ENCODE data around the gene NTN4.
"Not testable (repeated sequence)": the region's sequence is repeated elsewhere in the genome, so short reads cannot be mapped to it uniquely, and the experiment has no call there.

Gene NTN4

DNA sequence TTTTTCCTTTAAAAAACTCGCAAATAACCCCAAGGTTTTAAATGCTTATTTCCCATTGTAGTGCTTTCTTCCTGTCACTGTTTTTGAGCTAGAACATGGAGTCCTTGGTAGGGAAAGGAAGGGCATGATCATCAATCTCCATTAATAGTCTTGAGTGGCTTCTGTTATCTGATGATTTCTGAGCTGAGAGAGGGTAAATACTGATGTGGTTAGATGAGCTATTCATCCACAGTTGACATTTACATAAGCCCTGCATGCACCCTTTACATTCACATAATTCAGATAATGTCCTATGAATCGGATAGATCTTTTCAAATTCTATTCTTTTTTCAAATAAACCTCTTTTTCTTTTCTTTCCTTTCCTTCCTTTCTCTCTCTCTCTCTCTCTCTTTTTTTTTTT, 81.4 kb downstream of the NTN4 start:
- no peak for DNase-seq (ENCODE audit: low read depth)

DNA sequence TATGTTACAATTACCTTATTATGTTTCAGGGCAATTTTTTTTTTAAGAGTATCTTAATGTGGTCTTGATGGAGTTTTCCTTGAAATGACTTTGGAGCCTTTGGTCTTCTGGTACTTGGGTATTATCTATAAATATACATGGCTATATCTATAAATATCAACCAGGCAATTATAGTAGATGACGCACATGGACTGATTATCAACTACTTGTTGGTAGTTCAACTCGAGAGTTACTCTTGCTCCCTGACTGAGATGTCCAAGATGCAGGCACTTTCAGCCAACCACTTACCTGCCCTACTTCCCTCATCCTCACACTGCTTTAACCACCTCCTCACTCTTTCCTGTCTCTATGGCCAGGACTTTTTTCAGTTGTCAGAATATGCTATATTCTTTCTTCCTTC, 85.4 kb downstream of the NTN4 start:
- DNase-seq (ENCODE audit: low read depth), result no peak

DNA sequence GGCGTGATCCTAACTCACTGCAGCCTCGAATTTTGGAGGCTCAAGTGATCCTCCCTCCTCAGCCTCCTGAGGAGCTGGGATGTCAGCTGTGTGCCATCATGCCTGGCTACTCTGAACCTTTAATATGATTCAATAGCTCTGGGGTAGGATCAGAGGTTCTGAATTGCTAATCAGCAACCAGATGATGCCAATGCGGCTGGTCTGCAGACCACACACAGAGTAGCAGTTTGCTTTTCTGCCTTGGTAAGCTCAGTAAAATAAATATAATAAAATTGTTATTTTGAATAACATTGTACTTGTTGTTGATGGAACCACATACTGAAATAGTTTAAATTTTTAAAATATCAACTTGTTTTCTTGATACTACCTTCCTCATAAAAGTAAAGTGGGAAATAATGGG, 86.6 kb downstream of the NTN4 start:
- no peak for DNase-seq (ENCODE audit: low read depth)

- no peak for DNase-seq (ENCODE audit: low read depth)
Measured at GRCh38 chr12:95701722-95702418, 88.7 kb downstream of the NTN4 start.

- DNase-seq (ENCODE audit: low read depth), result no peak
Measured at GRCh38 chr12:95701275-95701674, 89.3 kb downstream of the NTN4 start.

DNA sequence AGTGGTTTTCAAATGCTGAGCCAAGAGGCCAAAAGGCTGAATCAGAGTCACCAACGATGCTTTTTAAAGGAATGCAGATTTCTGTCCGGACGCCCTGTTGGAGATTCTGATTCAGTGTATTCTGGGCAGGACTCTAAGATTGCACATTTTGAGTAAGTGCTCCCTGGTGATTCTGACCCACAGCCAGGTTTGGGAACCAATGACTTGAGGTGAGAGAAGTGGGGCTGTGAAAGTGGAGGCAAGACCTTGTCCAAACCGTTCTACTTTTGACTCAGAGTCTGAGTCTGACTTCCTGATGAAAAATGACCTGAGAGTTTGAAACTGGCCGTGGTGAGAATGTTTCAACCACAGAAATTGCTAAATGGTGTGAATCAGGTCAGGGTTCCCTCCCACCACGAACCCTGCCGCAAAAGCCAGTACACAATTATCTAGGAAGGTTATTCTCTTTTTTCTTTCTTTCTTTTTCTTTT, 90.2 kb downstream of the NTN4 start:
- peak; percentile 42 for DNase-seq (ENCODE audit: low read depth)

GRCh38 chr12:95699579-95699978, 91.0 kb downstream of the NTN4 start:
- DNase-seq (ENCODE audit: low read depth), result no peak

GRCh38 chr12:95694136-95694535, 96.4 kb downstream of the NTN4 start:
- DNase-seq (ENCODE audit: low read depth), result no peak

DNA sequence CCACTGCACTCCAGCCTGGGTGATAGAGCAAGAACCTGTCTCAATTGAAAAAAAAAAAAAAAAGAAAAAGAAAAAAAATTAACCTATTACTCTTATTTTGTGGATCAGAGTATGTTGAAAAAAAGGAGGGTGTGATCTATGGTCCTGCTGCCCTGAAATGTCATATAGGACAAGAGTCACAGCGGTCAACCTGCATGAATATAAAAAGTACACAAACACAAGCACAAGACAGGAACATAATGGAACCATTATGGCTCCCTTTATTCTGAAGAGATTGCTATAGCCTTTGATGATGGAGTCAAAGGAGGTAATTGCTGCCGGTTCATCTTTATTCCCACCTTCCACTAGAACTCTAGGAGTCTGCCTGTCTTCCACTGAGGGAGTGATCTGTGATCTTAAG, 96.9 kb downstream of the NTN4 start:
- DNase-seq (ENCODE audit: low read depth), result no peak

- DNase-seq (ENCODE audit: low read depth), result no peak
Measured at GRCh38 chr12:95690861-95691635, 99.5 kb downstream of the NTN4 start.

- no peak for DNase-seq (ENCODE audit: low read depth)
Measured at GRCh38 chr12:95687937-95688336, 102.6 kb downstream of the NTN4 start.

DNA sequence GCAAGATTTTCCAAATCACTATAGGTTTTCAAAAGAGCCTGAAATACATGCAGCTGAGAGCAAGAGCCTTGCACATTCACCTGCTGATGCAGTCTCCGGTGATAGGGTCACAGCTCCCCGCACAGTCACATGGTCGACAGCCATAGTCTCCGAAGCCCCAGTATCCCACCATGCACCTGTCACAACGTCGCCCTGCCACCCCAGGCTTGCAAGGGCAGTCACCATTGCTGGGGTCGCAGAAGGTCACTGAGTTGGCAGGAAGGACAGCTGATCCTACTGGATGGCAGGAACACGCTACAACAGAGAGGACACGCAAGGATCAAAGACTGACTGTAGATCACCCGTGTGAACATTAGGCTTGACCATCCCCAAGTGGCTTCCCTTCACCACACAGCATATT, 107.1 kb downstream of the NTN4 start:
- no peak for DNase-seq (ENCODE audit: low read depth)

DNA sequence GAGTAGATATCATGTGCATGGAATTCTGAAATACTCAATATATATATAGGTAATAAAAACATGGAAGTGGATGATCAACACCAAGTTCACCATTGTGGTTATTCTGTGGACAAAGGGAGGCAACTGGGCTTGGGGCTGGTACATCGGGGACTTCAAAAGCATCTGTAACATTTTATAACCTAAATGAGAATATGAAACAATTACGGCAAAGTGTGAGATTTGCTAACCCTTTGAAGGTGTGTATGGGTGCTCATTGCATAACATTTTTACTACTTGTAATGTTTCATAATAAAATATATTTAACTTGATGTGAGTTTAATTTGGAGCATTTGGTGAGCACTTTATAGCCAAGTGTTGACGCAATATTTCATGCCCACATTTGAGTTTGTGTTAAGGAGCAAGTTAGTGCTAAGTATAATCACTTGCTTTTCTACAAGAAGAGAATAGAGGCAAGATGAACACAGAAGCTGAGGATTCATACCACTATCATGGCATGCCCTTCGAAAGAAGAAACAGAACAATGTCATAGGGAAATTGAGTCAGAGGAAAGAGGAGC, 109.3 kb downstream of the NTN4 start:
- DNase-seq (ENCODE audit: low read depth), result no peak

GRCh38 chr12:95678684-95679083, 111.9 kb downstream of the NTN4 start:
- no peak for DNase-seq (ENCODE audit: low read depth)

- not testable (repeated sequence) for DNase-seq (ENCODE audit: low read depth)
Measured at GRCh38 chr12:95677782-95678181, 112.8 kb downstream of the NTN4 start.

DNA sequence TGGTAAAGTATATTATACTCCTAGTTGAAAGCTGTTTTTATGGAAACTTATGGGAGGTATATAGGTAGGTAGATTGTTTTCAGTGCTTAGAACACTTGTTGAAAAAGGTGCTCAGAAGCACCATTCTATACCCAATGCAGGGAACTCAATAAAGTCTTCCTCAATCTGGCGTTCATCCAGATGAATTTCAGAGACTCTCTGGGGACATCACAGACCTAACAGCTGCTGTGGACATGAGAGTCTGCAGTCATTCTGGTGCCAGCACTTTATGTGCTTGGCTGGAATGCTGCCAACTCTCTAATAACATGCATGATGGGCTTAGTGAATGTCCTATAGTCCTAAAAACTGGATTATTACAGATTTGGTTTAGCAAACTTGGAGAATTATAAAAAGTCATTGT, 115.9 kb downstream of the NTN4 start:
- DNase-seq (ENCODE audit: low read depth), result peak; percentile 8

DNA sequence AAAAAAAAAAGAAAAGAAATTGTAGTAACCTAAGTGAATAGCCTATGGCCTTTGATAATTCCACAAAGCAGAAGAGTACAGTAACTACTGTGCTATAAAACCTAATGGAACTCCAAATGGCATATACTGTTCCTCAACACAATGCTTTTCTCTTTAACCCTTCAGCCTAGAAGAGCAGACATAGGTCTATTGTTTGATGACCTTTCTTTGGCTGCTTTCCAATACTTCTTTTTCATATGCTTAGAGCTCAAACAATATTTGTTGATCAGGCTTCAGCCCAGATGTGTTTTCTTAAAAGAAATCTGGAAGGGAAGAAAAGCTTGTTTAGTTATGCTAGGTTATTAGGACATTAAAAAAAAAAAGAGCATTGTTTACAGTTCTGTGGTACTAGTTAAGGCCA, 116.4 kb downstream of the NTN4 start:
- DNase-seq (ENCODE audit: low read depth), result no peak

GRCh38 chr12:95673576-95673975, 117.0 kb downstream of the NTN4 start:
- no peak for DNase-seq (ENCODE audit: low read depth)

DNA sequence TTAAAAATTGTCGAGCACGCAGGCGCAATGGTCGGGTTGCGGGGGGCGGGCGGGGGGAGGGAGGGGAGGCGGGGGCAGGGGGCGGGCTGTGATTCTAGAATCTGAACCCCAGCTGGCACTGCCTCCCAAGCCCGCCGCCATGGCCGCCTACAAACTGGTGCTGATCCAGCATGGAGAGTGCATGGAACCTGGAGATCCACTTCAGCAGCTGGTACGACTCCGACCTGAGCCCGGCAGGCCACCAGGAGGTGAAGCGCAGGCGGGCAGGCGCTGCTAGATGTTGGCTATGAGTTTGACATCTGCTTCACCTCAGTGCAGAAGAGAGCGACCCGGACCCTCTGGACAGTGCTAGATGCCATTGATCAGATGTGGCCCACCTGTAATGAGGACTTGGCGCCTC, 118.4 kb downstream of the NTN4 start:
- no peak for DNase-seq (ENCODE audit: low read depth)

DNA sequence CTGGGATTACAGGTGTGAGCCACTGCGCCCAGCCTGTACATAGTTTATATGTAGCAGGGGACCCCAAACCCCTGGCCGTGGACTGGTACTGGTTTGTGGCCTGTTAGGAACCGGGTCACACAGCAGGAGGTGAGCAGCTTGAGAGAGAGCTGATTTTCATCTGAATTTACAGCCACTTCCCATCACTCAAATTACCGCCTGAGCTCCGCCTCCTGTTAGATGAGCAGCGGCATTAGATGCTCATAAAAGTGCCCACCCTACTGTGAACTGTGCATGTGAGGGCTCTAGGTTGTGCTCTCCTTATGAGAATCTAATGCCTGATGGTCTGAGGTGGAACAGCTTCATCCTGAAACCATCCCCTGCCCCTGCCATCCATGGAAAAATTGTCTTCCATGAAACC, 119.3 kb downstream of the NTN4 start:
- DNase-seq (ENCODE audit: low read depth), result no peak

- DNase-seq (ENCODE audit: low read depth), result no peak
Measured at GRCh38 chr12:95663525-95663924, 127.0 kb downstream of the NTN4 start.

DNA sequence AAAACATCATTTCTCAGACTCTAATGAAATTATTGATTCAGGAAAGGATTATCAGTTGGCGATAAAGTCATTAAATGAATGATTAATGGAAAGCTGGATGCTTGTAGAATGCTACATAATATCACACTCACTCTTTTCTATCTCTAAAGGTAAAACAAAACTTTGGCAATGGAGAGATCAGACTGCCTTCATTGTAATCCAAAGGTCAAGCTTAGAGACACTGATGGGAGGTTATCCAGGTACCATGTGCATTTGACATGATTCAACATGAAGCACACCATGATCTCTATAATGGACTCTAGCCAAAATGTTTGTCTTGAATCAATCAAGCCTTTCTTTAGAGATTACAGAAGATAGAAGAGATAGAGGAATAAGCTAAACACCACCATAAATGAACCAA, 129.2 kb downstream of the NTN4 start:
- DNase-seq (ENCODE audit: low read depth), result no peak

DNA sequence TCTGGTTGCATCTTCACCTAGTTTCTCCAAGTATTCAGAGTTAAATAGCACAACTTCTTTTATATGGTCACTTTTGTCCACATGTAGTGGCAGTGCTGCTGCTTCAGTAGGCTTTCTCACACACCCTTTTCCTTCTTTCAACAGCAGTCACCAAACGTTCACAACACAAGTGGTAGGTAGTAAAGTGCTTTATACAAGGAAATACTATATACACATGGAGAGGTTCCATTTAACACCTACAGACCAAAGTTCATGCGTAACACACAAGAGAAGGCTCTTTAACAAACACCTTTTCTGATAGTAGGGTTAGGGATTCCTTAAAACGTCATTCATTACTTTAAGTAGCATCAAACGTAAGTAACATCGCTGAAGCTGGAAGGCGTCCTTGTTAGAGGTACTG, 132.2 kb downstream of the NTN4 start:
- no peak for DNase-seq (ENCODE audit: low read depth)
